ENCODE data around the gene PKNOX2. TPM values are rescaled to one million over a fixed set of nuclear protein-coding genes. Genes with fewer than 3 reads are reported as not detected.

The PKNOX2 gene
- total RNA-seq, 4 donors from 2014 or later = 1.5 to 8.2 (median 3.6) TPM

DNA sequence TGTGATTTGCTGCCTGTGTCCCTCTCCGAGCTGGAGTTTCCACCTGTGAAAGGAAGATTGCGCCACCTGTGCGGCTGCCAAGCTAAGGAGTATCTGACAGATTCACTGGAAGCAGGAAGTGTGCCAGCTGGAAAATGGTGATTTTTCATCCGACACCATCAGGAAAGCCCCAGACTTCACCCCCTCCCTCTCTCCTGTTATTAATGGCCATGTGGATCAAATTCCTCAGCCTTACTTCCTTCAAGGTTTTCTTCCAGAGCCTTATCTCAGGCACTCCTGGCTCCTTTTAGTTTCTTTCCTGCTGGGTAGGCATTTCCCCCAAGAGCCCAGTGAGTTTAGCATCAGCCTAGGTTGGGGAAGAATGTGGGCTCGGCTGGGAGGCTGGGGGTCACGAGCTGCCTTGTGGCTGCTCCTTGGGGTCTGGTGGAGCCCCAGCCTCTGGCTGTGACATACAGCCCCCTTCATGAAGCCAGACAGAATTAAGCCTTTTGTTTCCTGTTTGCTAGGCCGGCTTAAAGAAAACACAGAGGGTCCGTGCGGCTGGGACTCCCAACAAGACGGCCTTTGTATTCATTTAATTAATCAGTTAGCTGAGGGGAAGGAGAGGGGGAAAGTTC lies 37.1 kb downstream of the PKNOX2 start:
- H3K27me3 ChIP-seq = no peaks in the 10 kb centered on the region
- no peaks in the 10 kb centered on the region for H3K9me3 ChIP-seq
- WGBS = 42% methylated on average over 10 of the region's 10 CpGs
- no peak overlapping the region for H3K4me3 ChIP-seq
- TF ChIP-seq, protein P1, sequence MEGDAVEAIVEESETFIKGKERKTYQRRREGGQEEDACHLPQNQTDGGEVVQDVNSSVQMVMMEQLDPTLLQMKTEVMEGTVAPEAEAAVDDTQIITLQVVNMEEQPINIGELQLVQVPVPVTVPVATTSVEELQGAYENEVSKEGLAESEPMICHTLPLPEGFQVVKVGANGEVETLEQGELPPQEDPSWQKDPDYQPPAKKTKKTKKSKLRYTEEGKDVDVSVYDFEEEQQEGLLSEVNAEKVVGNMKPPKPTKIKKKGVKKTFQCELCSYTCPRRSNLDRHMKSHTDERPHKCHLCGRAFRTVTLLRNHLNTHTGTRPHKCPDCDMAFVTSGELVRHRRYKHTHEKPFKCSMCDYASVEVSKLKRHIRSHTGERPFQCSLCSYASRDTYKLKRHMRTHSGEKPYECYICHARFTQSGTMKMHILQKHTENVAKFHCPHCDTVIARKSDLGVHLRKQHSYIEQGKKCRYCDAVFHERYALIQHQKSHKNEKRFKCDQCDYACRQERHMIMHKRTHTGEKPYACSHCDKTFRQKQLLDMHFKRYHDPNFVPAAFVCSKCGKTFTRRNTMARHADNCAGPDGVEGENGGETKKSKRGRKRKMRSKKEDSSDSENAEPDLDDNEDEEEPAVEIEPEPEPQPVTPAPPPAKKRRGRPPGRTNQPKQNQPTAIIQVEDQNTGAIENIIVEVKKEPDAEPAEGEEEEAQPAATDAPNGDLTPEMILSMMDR (IDR thresholded peaks at IDR 0.05) = no peak
- TF ChIP-seq EP300 (IDR thresholded peaks at IDR 0.05) (no peak), POLR2AphosphoS5 (IDR thresholded peaks at IDR 0.05) (no peak), POLR2A (IDR thresholded peaks at IDR 0.05) (no peak)
- no peak for DNase-seq (ENCODE audit: low spot score in 2 of 2)
- H3K27ac ChIP-seq = no peak overlapping the region
- peaks cover 5% of the 10 kb centered on the region for H3K4me1 ChIP-seq
- no peaks in the 10 kb centered on the region for H3K36me3 ChIP-seq

DNA sequence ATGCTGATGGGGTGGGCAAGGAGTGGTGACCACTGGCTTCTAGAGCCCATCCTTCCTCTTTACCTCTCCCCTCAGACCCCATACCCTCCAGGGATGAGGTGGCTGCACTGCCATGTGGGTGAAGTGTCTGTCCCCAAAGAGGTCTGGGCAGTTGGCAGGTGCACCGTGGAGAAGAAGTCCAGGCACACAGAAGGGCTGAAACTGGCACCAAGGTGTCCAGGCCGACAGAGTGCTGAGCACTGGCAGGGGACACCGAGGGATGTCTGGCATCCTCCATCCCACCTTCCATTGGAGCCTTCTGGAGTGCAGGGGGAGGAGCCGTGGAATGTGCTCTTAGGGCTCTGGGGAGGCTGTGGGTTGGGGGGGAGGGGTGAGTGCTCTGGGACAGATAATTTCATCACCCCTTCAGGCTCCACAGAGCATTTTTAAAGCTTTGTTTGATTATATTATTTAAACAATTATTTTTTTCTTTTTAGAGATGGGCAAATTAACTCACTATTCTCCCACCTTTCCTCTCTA lies 37.9 kb downstream of the PKNOX2 start:
- DNase-seq (ENCODE audit: low spot score in 2 of 2) = no peak
- Histone ChIP-seq H3K4me3 (no peak overlapping the region), H3K36me3 (no peaks in the 10 kb centered on the region), H3K4me1 (peaks cover 5% of the 10 kb centered on the region), H3K27ac (no peak overlapping the region), H3K27me3 (no peaks in the 10 kb centered on the region), H3K9me3 (no peaks in the 10 kb centered on the region)
- 79% methylated on average over 3 of the region's 4 CpGs for WGBS
- TF ChIP-seq POLR2AphosphoS5 (IDR thresholded peaks at IDR 0.05) (no peak), POLR2A (IDR thresholded peaks at IDR 0.05) (no peak), EP300 (IDR thresholded peaks at IDR 0.05) (no peak)
- TF ChIP-seq, protein P1 (IDR thresholded peaks at IDR 0.05) = no peak

DNA sequence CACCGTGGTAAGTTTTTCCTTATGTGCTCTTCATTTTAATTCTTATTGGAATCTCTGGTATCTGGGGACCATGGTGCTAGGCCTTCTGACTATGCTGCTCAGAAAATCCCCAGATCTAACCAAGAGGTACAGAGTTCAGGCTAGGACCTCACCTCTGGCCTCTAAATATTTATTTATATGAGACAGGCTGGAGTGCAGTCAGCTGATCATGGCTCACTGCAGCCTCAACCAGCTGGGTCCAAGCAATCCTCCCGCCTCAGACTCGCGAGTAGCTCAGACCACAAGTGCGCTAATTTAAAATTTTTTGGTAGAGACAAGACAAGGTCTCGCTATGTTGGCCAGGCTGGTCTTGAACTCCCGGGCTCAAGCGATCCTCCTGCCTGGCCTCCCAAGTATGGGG lies 38.4 kb downstream of the PKNOX2 start:
- peaks cover 5% of the 10 kb centered on the region for H3K4me1 ChIP-seq
- H3K36me3 ChIP-seq = no peaks in the 10 kb centered on the region
- WGBS = 93% methylated on average over 8 of the region's 8 CpGs
- H3K4me3 ChIP-seq = no peak overlapping the region
- no peaks in the 10 kb centered on the region for H3K27me3 ChIP-seq
- H3K27ac ChIP-seq = no peak overlapping the region
- TF ChIP-seq EP300 (IDR thresholded peaks at IDR 0.05) = no peak
- TF ChIP-seq POLR2AphosphoS5 (IDR thresholded peaks at IDR 0.05) = no peak
- no peak for TF ChIP-seq POLR2A (IDR thresholded peaks at IDR 0.05)
- TF ChIP-seq, protein P1 (IDR thresholded peaks at IDR 0.05) = no peak
- DNase-seq (ENCODE audit: low spot score in 2 of 2) = no peak
- no peaks in the 10 kb centered on the region for H3K9me3 ChIP-seq

DNA sequence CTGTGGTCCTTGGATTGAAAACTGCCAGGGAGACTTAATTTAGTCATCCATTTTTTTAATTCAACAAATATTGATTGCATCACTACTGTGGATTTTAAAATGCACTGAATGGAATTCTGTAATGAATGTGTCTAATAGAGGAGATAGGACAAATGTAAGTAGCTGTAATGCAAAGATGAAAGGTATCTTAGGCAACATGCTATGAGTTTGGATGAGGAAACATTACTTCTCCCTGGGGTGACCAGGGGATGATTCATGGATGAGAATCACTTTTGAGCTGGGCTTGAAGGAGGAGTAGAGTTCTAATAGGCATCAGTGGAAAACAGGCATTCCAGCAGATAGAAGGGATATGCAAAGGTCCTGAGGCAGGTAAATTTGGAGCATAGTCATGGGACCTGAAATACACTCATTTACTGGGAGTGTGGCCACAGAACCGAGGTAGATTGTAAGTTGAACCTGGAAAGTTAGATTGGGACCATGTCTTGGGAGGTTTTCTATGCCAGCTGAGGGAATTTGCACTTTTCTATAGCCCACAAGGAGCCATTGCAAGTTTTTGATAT lies 43.4 kb downstream of the PKNOX2 start:
- 92% methylated on average over 1 of the region's 1 CpG for whole genome bisulfite sequencing
- no peaks in the 10 kb centered on the region for H3K36me3 ChIP-seq
- no peak for DNase-seq (ENCODE audit: low spot score in 2 of 2)
- H3K4me3 ChIP-seq = no peak overlapping the region
- no peak overlapping the region for H3K27ac ChIP-seq
- H3K9me3 ChIP-seq = no peaks in the 10 kb centered on the region
- no peak for TF ChIP-seq POLR2AphosphoS5 (IDR thresholded peaks at IDR 0.05)
- TF ChIP-seq EP300 (IDR thresholded peaks at IDR 0.05) = no peak
- TF ChIP-seq, protein P1 (IDR thresholded peaks at IDR 0.05) = no peak
- TF ChIP-seq POLR2A (IDR thresholded peaks at IDR 0.05) = no peak
- peaks cover 6% of the 10 kb centered on the region for H3K4me1 ChIP-seq
- H3K27me3 ChIP-seq = no peaks in the 10 kb centered on the region

DNA sequence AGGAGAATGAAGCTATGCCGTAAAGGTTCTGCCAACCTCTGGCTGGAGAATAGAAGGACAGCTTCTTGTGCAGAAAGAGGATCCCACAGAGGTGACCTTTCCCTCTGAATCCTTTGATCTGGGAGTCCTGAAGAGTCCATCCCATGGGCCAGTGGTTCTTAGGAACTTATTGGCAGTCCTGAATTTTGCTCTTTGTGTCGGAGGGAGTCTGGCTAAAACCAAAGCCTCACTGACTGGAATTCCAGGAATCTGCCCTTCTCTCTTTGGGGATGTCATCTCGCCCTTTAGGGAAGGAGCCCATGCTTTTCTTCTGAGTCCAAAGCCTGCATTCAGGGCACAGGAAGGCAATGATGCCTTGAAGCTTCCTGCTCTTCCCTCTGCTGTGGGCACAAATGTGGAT lies 45.5 kb downstream of the PKNOX2 start:
- no peaks in the 10 kb centered on the region for H3K9me3 ChIP-seq
- no peaks in the 10 kb centered on the region for H3K36me3 ChIP-seq
- H3K4me3 ChIP-seq = no peak overlapping the region
- no peaks in the 10 kb centered on the region for H3K27me3 ChIP-seq
- WGBS = 95% methylated on average over 3 of the region's 3 CpGs
- peaks cover 6% of the 10 kb centered on the region for H3K4me1 ChIP-seq
- peak in 1 of 2 donors; percentile 6 for DNase-seq (ENCODE audit: low spot score in 2 of 2)
- no peak overlapping the region for H3K27ac ChIP-seq
- TF ChIP-seq POLR2A (IDR thresholded peaks at IDR 0.05) (no peak), EP300 (IDR thresholded peaks at IDR 0.05) (no peak), POLR2AphosphoS5 (IDR thresholded peaks at IDR 0.05) (no peak)
- TF ChIP-seq, protein P1 (IDR thresholded peaks at IDR 0.05) = no peak

All from suprapubic skin (tissue), 4 donors.